GOT3 (cell line): ENCODE results near the gene CCDC167.
"Not testable (repeated sequence)": the region's sequence is repeated elsewhere in the genome, so short reads cannot be mapped to it uniquely, and the experiment has no call there.

ENCODE experiments used
- DNase-seq: peaks from one replicate; lab custom pipeline; 2025; ENCODE audit warnings: mixed read lengths; lab: John Stamatoyannopoulos, UW

Gene CCDC167

DNA sequence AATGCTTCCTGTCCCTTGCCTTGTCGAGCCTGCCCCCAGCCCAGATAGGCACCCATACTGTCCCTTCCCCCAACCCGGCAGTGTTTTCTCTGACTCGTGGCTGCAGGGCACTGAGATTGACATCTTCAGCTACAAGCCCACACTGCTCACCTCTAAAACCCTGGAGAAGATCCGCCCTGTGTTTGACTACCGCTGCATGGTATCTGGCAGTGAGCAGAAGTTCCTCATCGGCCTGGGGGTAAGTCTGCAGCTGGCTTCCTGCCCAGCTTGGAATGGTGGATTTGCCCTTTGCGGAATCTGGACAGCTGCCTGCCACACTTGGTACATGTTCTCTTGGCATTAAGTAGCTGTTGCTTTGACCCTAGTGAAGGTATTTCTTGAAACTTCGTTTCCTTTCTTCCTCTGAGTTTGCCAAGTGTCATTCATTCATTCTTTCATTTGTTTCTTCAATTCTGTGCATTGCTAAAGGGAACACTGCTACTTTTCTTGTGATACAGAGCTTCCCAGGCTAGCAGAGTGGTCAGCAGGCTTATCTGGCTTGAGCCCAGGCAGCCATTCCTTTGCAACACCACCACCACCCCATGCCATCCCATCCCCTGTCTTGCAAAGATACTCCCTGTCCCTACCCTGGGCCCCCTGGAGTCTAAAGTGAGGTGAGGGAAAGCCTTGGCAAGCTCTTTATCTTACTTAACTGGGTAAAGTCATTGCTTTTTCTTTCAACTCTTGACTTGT, 26.2 kb downstream of the CCDC167 start:
- no peak for DNase-seq

DNA sequence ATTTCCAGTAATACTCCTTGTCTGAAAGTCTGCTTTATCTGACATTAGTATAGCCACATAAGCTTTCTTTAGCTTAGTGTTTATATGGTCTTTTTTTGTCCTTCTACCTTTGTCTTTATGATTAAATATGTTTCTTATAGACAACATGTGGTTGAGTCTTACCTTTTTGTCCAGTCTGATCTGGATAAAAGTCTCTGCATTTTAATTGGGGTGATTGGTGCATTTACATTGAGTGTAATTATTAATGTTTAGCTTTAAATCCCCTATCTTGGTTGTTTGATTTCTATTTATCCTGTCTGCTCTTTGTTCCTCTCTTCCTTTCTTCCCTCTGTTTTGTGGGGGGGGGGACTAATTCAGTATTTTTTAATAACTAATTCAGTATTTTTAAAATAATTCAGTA, 32.0 kb downstream of the CCDC167 start:
- DNase-seq, result no peak

DNA sequence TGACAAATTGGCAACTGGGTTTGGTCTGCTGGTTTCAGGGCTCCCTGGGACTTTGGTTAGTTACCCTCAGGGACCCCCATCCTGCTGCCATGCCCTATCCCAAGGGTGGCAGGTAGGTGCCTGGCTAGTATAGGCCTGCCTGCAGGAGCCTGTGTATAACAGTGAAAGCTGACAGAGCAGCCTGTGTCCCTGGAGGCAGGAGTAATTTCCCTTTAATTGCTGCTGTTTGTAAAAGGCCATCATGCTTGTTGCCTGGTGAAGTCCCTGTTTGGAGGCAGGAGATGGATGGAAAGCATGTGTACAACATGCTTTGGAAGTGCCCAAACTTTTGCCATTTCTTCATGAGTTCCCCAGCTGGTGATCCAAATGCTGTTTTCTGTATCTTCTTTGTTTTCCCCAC, 36.6 kb downstream of the CCDC167 start:
- DNase-seq, result no peak

DNA sequence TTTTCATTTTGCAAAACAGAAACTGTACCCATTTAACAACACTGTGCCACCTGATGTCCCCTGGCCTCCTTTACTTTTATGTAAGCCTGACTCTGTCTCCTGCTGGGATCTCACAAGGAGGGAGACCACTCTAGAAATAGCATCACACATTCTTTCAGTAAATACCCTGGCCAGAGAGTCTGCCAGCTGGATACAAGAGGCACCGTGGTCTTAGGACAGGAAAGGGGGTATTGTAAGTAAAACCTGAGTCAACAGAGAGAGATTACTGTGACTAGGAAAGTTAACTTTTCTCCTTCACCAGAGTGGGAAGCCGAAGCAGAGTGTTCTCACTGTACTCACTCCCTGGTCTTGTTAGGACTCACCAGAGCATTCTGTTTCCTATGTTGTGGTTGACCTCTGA, 38.9 kb downstream of the CCDC167 start:
- no peak for DNase-seq

DNA sequence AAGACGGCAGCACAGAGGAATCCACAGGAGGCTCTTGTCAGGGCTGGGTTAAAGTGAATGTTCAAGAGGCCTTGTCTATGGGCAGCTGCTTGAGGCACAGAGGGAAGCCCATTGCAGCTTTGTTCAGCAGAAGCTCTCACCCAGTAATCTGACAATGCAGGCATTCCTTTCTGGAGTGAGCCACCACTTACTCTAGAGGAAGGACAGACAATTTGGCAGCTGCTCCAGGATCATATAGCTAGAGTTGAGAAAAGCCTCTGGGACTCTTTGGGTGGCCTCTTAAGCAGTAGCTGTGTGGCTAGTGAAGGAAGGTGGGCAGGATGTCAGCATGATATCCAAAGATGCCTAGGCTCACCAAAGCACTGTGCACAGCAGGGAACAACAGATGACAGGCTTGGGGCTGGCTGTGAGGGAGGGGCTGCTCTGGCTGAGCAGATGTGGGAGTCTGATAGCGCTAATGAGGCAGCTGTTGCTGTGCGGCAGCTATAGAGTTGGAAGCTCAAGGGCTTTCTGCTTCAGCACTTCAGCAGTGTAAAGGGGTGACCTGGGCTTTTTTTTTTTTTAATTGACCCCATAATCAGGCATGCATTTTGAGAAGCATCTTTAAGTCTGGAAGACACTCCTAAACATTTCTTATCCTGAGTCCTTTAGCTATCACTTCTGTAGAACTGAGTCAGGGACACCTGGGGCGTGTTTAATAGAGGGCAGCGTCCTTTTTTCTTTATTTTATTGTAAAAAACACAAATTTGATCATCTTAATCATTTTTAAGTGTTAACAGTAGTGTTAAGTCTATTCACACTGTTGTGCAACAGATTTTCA, 39.5 kb downstream of the CCDC167 start:
- no peak for DNase-seq

DNA sequence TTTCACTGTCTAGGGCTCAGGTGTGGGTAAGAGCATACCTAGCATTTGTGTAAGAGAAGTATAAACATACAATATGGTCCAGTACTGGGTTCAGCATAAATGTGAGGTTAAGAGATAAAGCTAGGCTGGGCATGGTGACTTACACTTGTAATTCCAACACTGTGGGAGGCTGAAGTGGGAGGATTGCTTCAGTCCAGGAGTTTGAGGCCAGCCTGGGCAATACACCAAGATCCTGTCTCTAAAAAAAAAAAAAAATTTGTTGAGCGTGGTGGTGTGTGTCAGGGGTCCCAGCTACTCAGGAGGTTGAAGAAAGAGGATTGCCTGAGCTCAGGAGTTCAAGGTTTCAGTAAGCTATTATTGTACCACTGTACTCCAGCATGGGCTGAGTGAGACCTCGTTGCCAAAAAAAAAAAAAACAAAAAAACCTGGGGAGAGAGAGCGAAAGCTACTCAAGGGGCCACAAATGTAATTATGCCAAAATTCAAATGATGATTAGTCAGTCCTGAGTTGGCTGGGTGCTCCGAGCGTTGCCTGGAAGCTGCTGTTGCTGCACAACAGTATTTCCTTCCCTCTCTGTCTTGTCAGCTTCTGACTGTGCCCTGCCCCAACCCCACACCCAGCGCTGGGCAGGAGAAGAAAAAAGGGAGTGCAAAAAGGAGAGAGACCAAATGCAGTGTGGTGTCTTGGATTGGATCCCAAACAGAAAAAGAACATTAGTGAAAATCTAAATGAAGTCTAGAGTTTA, 42.7 kb downstream of the CCDC167 start:
- no peak for DNase-seq

DNA sequence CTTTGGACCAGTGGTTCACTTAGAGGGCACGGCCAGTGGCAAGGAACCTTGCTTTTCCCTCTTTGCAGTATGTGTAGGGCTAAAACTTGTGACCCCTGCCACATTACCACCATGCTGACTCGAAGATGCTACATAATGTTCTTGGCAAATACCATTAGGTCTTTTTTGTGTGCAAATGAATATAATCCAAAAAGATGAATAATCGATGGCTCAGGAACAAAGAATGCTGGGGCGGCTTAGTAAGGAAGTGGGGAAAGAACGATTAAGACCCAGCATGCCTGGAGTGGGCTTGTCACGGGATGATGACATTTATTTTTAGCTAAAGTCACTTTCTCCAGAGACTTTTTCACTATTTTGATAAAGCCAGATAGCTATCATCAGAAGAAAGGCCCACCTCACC, 43.6 kb downstream of the CCDC167 start:
- no peak for DNase-seq

DNA sequence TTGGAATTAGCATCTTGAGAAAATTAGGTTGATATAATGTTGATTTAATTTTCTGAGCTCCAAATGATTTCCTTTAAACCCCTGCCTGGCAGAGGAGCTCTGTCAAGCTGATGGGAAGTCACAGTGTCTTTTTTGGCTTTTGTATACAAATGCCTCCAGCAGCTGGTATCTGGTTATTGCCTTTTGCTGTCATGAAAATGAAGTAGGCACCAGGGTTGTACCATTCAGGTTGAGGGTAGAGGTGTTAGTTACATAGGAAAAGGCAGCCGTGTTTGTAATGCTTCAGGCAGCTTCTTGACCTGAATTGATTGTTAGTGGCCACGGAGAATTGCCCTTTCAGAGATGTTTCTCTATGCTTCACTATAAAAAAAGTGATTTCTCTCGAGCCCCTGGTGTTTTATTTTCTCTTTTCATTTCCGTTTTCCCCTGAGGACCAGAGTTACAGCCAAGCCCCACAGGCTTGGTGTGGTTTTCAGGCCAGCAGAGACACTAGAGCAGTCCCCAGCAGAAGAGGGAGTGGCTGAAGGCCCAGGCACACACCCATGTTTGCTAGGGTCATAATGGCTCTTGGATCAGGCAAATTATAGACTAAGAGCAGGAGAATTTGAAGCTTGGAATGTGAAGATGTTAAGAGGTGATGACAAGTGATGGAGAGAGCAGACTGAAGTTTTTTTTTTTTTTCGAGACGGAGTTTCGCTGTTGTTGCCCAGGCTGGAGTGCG, 45.1 kb downstream of the CCDC167 start:
- no peak for DNase-seq

DNA sequence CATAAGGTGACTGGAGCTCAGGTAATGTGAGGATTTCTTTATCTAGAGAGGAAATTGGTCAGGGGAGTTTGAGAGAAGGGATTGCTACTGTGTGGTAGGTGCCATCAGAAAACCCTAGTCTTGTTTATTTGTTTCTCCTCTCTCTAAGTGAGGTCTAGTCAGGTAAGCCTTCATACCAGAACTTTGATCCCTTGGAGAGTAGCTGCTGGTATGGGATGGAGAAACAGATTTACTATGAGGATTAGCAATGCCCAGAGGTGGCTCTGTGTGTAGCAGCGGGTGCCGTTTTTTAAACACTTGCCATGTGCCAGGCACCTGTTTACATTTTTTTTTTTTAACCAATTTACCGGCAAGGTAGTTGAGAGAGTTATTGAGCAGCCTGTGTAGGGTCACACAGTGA, 47.2 kb downstream of the CCDC167 start:
- no peak for DNase-seq

DNA sequence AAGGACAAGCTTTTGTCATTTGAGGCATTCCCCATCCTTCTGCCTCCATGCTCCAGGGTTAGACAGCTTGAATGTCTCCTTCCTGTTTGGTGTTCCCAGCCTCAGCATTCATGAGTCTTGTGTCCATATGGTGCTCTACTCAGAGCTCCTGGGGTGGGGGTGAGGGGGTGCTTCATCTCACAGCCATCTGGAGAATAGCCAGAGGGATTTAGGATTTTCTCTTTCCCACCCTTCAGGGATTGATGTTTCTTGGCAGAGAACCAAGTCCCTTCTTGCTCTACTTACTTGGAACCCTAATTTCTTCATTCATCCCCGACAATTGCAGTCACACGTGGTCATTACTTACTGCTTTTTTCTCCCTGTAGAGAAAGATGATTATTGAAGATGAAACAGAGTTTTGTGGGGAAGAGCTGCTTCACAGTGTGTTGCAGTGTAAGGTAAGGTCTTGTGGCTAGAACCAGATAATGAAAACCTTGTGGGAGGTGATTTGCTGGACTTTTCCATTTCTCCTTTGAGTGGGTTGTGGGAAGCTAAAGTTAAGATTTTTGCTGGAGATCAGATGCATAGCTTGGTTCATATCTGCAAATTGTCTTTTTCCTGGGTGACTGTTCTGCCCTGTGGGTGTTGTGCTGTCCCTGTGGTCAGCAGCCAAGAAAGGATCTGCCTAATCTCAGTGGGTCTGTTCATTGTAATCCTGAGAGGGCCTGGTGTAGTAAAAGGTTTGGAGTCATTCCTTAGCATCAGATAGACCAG, 48.1 kb downstream of the CCDC167 start:
- no peak for DNase-seq

DNA sequence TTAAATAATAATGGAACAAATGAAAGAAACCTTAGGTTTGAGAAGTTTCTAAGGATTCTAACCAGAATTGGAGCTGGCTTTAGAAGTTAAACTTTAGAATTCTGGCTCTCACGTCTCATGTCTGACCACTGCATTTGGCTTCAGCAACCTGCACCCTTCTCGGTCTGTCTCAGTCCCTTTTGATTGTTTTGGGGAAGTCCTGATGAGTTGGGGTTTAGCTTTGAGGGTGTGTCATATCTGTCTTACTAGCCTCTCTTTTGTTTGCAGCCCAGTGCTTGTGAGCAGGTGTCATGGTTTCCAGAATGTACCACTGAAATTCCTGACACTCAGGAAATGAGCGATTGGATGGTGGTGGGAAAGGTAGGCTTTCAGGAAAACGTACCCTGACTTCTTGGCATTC, 49.7 kb downstream of the CCDC167 start:
- DNase-seq, result no peak

DNA sequence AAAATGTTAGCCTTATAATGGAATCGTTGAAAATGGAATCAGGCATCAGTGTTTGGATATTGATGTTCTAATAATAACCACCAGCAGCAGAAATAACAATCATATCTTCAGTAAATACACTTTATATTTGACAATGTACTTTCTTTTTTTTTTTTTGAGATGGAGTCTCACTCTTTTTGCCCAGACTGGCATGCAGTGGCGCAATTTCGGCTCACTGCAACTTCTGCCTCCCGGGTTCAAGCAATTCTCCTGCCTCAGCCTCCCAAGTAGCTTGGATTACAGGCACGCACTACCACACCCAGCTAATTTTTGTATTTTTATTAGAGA, 56.5 kb downstream of the CCDC167 start:
- DNase-seq, result not testable (repeated sequence)

DNA sequence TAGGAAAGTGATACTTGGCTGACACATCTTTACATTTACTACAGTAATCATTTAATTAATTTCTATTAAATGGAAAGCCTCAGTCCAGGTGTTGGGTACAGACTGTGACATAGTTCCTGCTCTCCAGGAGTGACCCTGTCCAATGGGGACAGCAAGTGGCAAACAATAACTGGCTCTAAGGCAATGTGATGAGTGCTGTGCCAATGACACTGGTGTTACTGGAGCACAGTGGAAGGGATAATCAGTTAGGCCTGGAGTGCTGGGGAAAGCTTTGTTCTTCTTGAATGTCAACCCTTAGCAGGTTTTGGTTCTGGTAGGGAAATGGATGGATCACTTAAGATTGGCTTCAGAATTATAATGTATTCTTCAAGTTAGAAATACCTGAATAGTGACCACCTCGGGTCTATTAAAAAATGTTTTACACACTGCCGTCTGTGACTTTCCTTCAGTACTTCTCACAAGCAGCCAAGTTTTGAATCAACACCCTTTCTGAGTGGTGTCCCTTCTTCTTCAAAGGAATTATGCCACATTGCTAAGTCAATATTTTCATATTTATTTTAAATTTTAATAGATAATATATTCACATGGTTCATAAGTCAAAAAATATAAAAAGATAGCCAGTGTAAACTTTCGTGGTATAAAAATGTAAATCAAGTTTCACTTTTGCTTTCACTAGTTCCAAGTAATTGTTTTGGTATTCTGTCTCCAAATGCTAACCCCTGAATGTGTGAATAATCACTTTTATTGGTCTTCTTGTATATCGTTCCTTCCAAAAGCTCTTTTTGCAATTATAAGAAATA, 57.1 kb downstream of the CCDC167 start:
- no peak for DNase-seq

DNA sequence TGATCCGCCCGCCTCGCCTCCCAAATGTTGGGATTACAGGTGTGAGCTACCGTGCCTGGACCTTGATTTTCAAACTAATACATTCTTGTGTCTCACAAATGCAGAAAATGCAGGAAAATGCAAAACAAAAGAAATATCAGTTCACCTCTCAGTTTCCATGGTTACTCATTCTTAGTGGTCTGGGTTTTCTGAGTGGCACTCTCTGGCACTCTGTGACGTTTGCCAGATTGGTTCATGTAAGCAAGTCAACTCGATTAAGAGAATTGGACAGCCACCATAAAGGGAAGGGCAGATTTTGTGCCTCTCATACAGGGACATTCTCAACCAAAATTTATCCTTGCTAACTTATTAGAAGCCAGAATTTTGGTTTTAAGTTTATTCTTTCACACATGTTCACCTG, 58.0 kb downstream of the CCDC167 start:
- DNase-seq, result no peak

DNA sequence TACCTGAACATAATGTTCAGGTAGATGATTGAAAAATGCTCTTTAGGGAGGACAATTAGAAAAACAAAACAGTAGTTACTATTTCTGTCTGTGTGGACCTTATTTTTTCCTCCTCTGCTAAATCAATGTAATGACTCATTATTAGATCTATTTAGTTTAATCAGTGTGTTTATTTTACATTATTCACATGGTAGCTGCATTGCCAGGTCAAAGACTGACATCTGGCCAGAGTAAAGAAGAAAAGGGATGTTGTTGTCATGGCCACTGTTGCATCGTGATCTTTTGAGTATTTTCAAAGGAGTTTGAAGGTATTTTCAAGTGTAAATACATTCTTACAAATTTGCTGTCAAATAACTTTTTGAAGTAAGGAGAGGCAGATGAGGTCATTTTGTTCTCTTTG, 60.8 kb downstream of the CCDC167 start:
- no peak for DNase-seq

DNA sequence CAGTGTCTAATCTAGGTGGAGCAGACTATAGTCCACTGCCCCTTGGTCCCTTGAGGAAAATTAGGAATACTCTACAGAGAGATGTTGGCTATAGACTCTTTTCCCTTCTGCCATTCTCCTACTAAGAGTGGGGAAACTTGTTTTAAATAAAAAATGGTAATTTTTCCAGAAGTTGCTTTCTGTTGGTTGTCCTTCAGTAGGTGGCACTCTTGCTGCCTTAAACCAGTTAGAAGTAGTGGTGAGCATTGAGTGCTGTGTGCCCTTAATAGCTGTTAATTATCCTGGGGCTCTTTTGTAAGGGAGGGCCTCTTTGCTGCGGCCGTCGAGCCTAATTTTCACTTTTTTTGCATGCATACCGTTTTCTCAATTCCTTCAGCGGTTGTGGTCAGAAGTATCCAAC, 63.9 kb downstream of the CCDC167 start:
- DNase-seq, result no peak

DNA sequence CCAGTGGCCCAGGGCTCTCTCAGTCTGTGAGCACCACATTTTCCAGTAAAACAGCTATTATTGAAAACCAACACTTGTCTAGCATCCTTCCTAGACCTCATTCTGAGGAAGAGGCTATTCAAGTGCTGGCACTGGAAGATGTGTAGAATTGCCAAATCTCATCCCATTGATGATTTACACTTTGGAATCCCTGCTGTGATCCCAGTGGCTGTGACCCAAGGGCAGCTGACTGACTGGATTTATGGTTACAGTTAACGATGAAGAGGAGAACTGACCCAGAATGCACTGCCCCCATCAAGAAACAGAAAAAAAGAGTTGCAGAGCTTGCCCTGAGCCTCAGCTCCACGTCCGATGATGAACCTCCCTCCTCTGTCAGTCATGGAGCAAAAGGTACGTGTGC, 64.3 kb downstream of the CCDC167 start:
- DNase-seq, result no peak

DNA sequence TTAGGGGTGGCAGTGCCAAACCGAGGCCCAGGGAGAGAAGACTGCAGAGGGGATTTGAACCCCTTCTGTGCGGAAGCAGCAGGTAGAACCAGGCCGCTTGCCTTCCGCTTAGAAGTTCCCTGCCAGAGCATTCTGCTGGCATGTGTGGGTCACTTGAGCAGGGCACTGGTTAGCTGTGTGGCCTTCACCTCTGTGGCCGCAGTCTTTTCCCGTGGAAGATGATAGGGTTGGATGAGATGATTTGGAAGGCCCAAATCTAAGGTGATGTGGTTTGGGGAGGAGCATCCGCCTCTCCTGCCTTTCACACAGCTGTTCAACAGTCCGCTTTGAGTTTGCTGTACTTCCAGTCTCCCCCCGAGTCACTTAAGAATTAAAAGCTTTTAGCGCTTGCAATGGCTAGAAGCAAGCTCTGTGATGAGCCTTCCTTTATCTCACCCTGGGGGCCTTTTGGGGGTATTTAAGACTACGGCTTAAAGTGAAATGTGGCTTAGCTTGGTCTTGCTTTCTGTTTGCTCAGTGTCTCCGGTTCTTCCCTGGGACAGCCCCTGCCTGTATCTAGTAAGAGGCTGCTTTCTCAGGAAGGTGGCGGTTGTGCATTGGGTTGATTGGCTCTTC, 65.9 kb downstream of the CCDC167 start:
- no peak for DNase-seq
